GM10248 (cell line): ENCODE results near the gene GJD3.

Experiments
- CTCF ChIA-PET: fragments of 300-600 bp; sonication (Branson Sonifier 250); formaldehyde crosslinking; extraction: SDS; loops from one replicate; lab custom pipeline; 2021; ENCODE audit warnings: antibody characterized with exemption; lab: Yijun Ruan, JAX
- POLR2A ChIA-PET: fragments of 350-650 bp; sonication (Branson Sonifier 250); formaldehyde crosslinking; extraction: SDS; loops from one replicate; lab custom pipeline; 2020; ENCODE audit warnings: antibody characterized with exemption; lab: Yijun Ruan, JAX
- DNase-seq: peaks from one replicate; pipeline ENCODE4 v3.0.0; 2012; ENCODE audit errors: extremely low spot score
- TF ChIP-seq, protein P1 (sequence below): IDR thresholded peaks from 2 replicates; pipeline ENCODE4 v1.5.1; 2012; ENCODE audit warnings: mild to moderate bottlenecking, low read depth; ENCODE audit errors: extremely low read depth, missing control alignments, control extremely low read depth

Gene GJD3

DNA sequence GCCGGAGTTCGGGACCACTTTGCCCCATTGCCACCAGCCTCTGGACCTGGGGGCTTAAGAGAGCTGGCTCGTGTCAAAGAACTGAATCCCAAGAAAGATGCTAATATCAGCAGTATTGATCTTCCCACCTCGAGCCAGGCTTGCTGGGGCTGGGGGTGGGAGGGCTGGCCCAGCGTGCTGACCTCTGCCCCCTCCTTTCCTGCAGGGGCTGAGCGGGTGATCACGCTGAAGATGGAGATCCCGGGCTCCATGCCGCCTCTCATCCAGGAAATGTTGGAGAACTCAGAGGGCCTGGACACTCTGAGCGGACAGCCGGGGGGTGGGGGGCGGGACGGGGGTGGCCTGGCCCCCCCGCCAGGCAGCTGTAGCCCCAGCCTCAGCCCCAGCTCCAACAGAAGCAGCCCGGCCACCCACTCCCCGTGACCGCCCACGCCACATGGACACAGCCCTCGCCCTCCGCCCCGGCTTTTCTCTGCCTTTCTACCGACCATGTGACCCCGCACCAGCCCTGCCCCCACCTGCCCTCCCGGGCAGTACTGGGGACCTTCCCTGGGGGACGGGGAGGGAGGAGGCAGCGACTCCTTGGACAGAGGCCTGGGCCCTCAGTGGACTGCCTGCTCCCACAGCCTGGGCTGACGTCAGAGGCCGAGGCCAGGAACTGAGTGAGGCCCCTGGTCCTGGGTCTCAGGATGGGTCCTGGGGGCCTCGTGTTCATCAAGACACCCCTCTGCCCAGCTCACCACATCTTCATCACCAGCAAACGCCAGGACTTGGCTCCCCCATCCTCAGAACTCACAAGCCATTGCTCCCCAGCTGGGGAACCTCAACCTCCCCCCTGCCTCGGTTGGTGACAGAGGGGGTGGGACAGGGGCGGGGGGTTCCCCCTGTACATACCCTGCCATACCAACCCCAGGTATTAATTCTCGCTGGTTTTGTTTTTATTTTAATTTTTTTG lies 8.5 kb downstream of the GJD3 start:
- no peak for DNase-seq
- ChIA-PET POLR2A (interaction anchor here (0.7 kb wide), 1 partner anchor 35 kb away, joined by 3 read pairs; no protein-coding TSS in a partner anchor), CTCF (interaction anchor here (1.0 to 20.0 kb wide), 16 partner anchors 7 to 334 kb away, joined by 3 to 604 read pairs (median 12); partner anchors contain the start of genes GJD3, RARA and TOP2A)
- TF ChIP-seq, protein P1, sequence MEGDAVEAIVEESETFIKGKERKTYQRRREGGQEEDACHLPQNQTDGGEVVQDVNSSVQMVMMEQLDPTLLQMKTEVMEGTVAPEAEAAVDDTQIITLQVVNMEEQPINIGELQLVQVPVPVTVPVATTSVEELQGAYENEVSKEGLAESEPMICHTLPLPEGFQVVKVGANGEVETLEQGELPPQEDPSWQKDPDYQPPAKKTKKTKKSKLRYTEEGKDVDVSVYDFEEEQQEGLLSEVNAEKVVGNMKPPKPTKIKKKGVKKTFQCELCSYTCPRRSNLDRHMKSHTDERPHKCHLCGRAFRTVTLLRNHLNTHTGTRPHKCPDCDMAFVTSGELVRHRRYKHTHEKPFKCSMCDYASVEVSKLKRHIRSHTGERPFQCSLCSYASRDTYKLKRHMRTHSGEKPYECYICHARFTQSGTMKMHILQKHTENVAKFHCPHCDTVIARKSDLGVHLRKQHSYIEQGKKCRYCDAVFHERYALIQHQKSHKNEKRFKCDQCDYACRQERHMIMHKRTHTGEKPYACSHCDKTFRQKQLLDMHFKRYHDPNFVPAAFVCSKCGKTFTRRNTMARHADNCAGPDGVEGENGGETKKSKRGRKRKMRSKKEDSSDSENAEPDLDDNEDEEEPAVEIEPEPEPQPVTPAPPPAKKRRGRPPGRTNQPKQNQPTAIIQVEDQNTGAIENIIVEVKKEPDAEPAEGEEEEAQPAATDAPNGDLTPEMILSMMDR, result no peak

DNA sequence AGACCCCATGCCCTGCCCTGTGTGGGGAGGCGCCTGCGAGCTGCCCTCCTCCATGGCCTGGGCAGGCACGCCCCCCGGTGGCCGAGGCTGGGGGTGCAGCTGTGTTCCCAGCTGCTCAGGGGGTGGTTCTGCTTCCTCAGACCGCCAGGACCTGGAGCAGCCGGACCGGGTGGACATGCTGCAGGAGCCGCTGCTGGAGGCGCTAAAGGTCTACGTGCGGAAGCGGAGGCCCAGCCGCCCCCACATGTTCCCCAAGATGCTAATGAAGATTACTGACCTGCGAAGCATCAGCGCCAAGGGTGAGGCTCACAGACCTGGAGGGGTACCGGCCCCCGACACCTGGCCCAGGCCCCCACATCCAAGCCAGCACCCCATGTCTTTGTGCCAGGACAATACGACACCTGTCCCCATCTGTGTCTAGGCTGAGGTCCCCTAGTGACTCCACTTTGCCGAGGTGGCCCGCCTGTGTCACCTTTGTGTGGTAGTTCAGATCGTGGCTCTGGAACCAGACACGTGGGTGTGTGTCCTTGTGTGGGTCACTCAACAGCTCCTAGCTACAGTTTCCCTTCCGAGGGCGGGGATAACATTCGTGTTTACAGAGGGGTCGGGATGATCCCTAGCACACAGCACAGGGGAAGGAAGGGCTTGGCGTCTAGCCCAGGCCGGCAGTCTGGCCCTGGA lies 9.3 kb downstream of the GJD3 start:
- TF ChIP-seq, protein P1, result peak; percentile 92
- peak; percentile 84 for DNase-seq
- ChIA-PET POLR2A (no interaction called here), CTCF (interaction anchor here (0.7 to 20.0 kb wide), 36 partner anchors 8 to 1308 kb away, joined by 3 to 604 read pairs (median 5); partner anchors contain the start of genes GJD3, NR1D1, RARA and TOP2A)

DNA sequence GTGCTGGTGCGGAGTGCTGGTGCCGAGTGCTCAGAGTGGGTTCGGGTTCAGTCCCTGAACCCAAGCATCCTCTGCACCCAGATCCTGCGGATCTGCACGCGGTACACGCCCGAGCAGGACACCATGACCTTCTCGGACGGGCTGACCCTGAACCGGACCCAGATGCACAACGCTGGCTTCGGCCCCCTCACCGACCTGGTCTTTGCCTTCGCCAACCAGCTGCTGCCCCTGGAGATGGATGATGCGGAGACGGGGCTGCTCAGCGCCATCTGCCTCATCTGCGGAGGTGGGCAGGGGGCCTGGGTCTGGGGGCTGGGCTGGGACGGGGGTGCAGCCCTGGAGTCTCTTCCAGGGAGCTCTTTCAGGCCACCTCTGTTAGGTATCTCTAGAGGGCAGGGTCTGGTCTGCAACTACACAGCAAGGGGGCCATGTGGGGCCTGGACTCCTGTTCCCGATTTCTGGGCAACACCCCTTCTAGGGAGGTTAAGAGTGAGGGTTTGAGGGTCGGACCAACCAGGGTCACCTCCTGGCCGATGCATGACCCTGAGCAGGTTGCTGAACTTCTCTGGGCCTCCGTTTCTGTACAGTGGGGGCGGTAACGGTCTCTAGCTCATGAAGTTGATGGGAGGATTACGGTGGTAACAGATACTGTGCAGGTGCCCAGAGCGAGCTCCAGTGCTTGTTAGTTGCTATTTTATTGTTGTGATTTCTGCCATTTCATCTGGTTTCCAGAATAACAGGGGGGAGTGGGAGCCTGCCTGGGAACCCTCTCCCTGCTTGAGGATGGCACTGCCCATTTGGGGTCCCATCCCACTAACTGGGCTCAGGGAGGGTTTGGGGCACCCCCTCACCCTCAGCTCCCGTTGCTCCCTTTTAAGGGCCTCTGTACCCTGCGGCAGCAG lies 10.1 kb downstream of the GJD3 start:
- TF ChIP-seq, protein P1, result no peak
- CTCF ChIA-PET, result interaction anchor here (0.7 to 20.0 kb wide), 38 partner anchors 9 to 1308 kb away, joined by 3 to 604 read pairs (median 5); partner anchors contain the start of genes GJD3, NR1D1, RARA and TOP2A
- DNase-seq, result no peak
- POLR2A ChIA-PET, result no interaction called here

DNA sequence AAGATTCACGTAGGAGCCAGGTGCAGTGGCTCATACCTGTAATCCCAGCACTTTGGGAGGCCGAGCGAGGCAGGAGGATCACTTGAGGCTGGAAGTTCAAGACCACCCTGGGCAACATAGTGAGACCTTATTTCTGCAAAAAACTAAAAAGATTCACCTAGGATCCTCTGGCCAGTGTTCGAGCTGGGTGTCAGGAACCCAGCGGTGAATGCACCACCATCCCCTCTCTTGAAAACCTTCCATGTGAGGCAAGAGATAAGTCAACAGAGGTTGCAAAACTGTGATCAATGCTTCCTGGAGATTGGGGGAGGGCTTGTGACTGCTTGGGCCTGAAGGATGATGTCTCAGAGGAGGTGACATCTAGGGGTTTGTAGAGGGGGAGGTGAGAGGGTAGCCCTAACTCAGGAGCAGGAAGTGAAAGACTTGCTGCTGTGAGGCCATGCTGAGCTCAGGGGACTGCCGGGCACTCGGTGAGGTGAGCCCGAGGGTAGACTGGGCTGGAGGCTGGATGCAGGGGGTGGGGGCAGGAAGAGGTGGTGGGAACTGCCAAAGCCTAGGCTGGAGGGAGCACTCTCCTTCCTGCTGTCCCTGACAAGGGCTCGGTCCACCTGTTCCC lies 11.7 kb downstream of the GJD3 start:
- CTCF ChIA-PET, result interaction anchor here (1.3 to 20.0 kb wide), 11 partner anchors 11 to 196 kb away, joined by 3 to 604 read pairs (median 19); partner anchors contain the start of genes GJD3, RARA and TOP2A
- POLR2A ChIA-PET, result interaction anchor here (0.6 kb wide), 1 partner anchor 18 kb away, joined by 5 read pairs; no protein-coding TSS in a partner anchor
- TF ChIP-seq, protein P1, result no peak
- no peak for DNase-seq

DNA sequence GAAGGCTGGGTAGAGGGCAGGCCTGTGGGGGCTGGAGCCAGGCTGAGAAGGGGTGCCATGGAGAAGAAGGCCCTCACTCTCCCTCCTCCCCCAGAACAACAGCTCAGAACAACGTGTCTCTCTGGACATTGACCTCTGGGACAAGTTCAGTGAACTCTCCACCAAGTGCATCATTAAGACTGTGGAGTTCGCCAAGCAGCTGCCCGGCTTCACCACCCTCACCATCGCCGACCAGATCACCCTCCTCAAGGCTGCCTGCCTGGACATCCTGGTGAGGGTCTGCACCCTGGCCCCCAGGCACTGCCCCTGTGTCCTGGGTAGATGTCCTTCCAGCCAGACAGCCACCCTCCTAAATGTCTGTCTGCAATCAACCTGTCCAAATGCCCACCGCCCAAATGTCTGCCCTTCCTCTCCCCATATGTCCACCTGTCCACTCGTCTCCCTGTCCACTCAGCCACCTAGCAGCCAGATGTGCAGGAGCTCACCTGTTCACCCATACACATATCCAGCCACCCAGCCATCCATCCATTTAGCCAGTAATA lies 12.2 kb downstream of the GJD3 start:
- DNase-seq, result no peak
- ChIA-PET CTCF (interaction anchor here (0.8 to 20.0 kb wide), 10 partner anchors 10 to 182 kb away, joined by 3 to 604 read pairs (median 4); partner anchors contain the start of genes GJD3 and RARA), POLR2A (interaction anchor here (0.6 kb wide), 1 partner anchor 18 kb away, joined by 5 read pairs; no protein-coding TSS in a partner anchor)
- TF ChIP-seq, protein P1, result no peak
